Esophagus muscularis mucosa (tissue), 4 donors: ENCODE measurements around the gene NQO2. TPM values are rescaled to one million over a fixed set of nuclear protein-coding genes. Genes with fewer than 3 reads are reported as not detected.

Source experiments
- DNase-seq: peaks from one replicate; pipeline ENCODE4 v3.0.0-alpha.2; 2017; ENCODE audit errors: extremely low spot score
- H3K27ac ChIP-seq, 4 donors: fragments of 200-600 bp; sonication (generic); replicated peaks in 1 of 4; 1 replicate in 3 of 4; 2 replicates in 1 of 4; pipeline ENCODE4 v1.5.1; 2016 to 2019; ENCODE audit warnings: mild to moderate bottlenecking in 1 of 4
- H3K27me3 ChIP-seq, 4 donors: fragments of 200-600 bp; sonication (generic); one replicate each; pipeline versions ENCODE4 v1.5.1 to v1.6.0; 2016 to 2019
- H3K36me3 ChIP-seq, 4 donors: fragments of 200-600 bp; sonication (generic); one replicate each; pipeline ENCODE4 v1.5.1; 2016 to 2019
- H3K4me1 ChIP-seq, 4 donors: fragments of 200-600 bp; sonication (generic); one replicate each; pipeline ENCODE4 v1.5.1; 2016 to 2019
- H3K4me3 ChIP-seq, 4 donors: fragments of 200-600 bp; sonication (generic); 1 replicate in 2 of 4; 2 replicates in 2 of 4; pipeline ENCODE4 v1.5.1; 2016 to 2019; ENCODE audit warnings: mild to moderate bottlenecking in 4 of 4, moderate library complexity in 1 of 4
- H3K9me3 ChIP-seq, 4 donors: fragments of 200-600 bp; sonication (generic); 1 replicate in 3 of 4; 2 replicates in 1 of 4; pipeline ENCODE4 v1.5.1; 2016 to 2019
- CTCF ChIP-seq, 3 experiments: fragments of 200-600 bp in 2 of 3; fragments of 450-650 bp in 1 of 3; sonication (generic) in 2 of 3; IDR thresholded peaks; one replicate each; pipeline ENCODE4 v1.5.1; 2017 to 2019; ENCODE audit warnings: antibody characterized with exemption in 3 of 3, mild to moderate bottlenecking in 2 of 3, moderate library complexity in 1 of 3
- EP300 ChIP-seq: sonication (generic); formaldehyde crosslinking; IDR thresholded peaks from one replicate; pipeline ENCODE4 v1.6.1; 2017; ENCODE audit warnings: antibody characterized with exemption
- POLR2A ChIP-seq: fragments of 450-650 bp; IDR thresholded peaks from one replicate; pipeline ENCODE4 v1.6.1; 2017; ENCODE audit warnings: antibody characterized with exemption, moderate library complexity, mild to moderate bottlenecking, low read depth
- POLR2AphosphoS5 ChIP-seq, 2 donors: sonication (generic); formaldehyde crosslinking; IDR thresholded peaks; one replicate each; pipeline ENCODE4 v1.6.1; 2017; ENCODE audit warnings: antibody characterized with exemption in 2 of 2
- WGBS: methylation state at CpG from one replicate; pipeline ENCODE4 v1.1.5; 2018; 5-methylcytosine and 5-hydroxymethylcytosine counted together
- intact Hi-C: fragments of 100-400 bp; cut with DNase I; formaldehyde crosslinking; loops from one replicate; pipeline ENCODE4 v1.15.1; 2023
- total RNA-seq, 4 donors: library from RNA; depleted of rRNA; stranded (reverse); fragments of >200 nt; gene quantifications; one replicate each; pipeline versions ENCODE4 v1.1.0 to v1.2.1, GENCODE V29; 2016

The NQO2 gene
- total RNA-seq, 4 donors from 2014 or later = 22.9 to 31.3 (median 27.2) TPM

- WGBS = 80% methylated on average over 5 of the region's 5 CpGs
- intact Hi-C loops = no loop called here
- H3K36me3 ChIP-seq = no peaks in the 10 kb centered on the region
- no peak for DNase-seq
- H3K4me1 ChIP-seq = peaks cover 10 to 52% (median 48%) of the 10 kb centered on the region in 4 donors
- no peak overlapping the region for H3K4me3 ChIP-seq
- no peaks in the 10 kb centered on the region for H3K27me3 ChIP-seq
- H3K9me3 ChIP-seq = no peaks in the 10 kb centered on the region
- H3K27ac ChIP-seq = peak overlapping the region in 1 of 4 donors; percentile 95
- TF ChIP-seq POLR2AphosphoS5 (IDR thresholded peaks at IDR 0.05) (no peak), EP300 (no peak), POLR2A (no peak), CTCF (IDR thresholded peaks at IDR 0.05) (no peak)
These were observed 26.0 kb upstream of the NQO2 start for GRCh38 chr6:2973676-2974075.

- no peak overlapping the region for H3K4me3 ChIP-seq
- H3K9me3 ChIP-seq = no peaks in the 10 kb centered on the region
- 92% methylated on average over 5 of the region's 5 CpGs for WGBS
- intact Hi-C loops = no loop called here
- H3K27ac ChIP-seq = peak overlapping the region in 2 of 4 donors; percentile 18 to 36
- no peaks in the 10 kb centered on the region for H3K27me3 ChIP-seq
- H3K36me3 ChIP-seq = no peaks in the 10 kb centered on the region
- TF ChIP-seq EP300 = no peak
- TF ChIP-seq POLR2A = no peak
- no peak for TF ChIP-seq CTCF (IDR thresholded peaks at IDR 0.05)
- no peak for TF ChIP-seq POLR2AphosphoS5 (IDR thresholded peaks at IDR 0.05)
- DNase-seq = no peak
- H3K4me1 ChIP-seq = peaks cover 7 to 40% (median 35%) of the 10 kb centered on the region in 4 donors
These were observed 23.6 kb upstream of the NQO2 start for GRCh38 chr6:2976060-2976459.

- peak overlapping the region; percentile 18 to 48 (median 38) for H3K27ac ChIP-seq
- intact Hi-C loops = no loop called here
- no peaks in the 10 kb centered on the region for H3K36me3 ChIP-seq
- H3K4me1 ChIP-seq = peaks cover 12 to 45% (median 41%) of the 10 kb centered on the region in 4 donors
- no peak for TF ChIP-seq POLR2A
- no peak for TF ChIP-seq POLR2AphosphoS5 (IDR thresholded peaks at IDR 0.05)
- TF ChIP-seq EP300 = no peak
- no peaks in the 10 kb centered on the region for H3K27me3 ChIP-seq
- WGBS = 45% methylated on average over 7 of the region's 7 CpGs
- DNase-seq = no peak
- H3K9me3 ChIP-seq = no peaks in the 10 kb centered on the region
- no peak overlapping the region for H3K4me3 ChIP-seq
These were observed 23.1 kb upstream of the NQO2 start for GRCh38 chr6:2976571-2977085.

- WGBS = 85% methylated on average over 5 of the region's 5 CpGs
- H3K27ac ChIP-seq = no peak overlapping the region
- DNase-seq = no peak
These were observed 22.4 kb upstream of the NQO2 start for GRCh38 chr6:2977290-2977689.

More at GRCh38 chr6:2977290-2977689, 22.4 kb upstream of the NQO2 start:
- TF ChIP-seq POLR2AphosphoS5 (IDR thresholded peaks at IDR 0.05) (no peak), POLR2A (no peak), CTCF (IDR thresholded peaks at IDR 0.05) (no peak), EP300 (no peak)
- no peaks in the 10 kb centered on the region for H3K9me3 ChIP-seq
- no peaks in the 10 kb centered on the region for H3K36me3 ChIP-seq
- H3K27me3 ChIP-seq = no peaks in the 10 kb centered on the region
- intact Hi-C loops = no loop called here
- H3K4me3 ChIP-seq = no peak overlapping the region
- H3K4me1 ChIP-seq = peaks cover 17 to 46% (median 40%) of the 10 kb centered on the region in 4 donors
